BLaER1 (cell line): ENCODE results near the gene UACA.

Experiments used
- H3K27ac ChIP-seq: shearing (Covaris generic); formaldehyde crosslinking; 2 replicates; pipeline ENCODE4 v1.8.1; 2022
- H3K27me3 ChIP-seq: shearing (Covaris generic); formaldehyde crosslinking; 2 replicates; pipeline ENCODE4 v1.8.1; 2022
- H3K36me3 ChIP-seq: shearing (Covaris generic); formaldehyde crosslinking; 2 replicates; pipeline ENCODE4 v1.8.1; 2022
- H3K4me1 ChIP-seq: shearing (Covaris generic); formaldehyde crosslinking; 2 replicates; pipeline ENCODE4 v1.8.1; 2022
- H3K4me2 ChIP-seq: shearing (Covaris generic); formaldehyde crosslinking; 2 replicates; pipeline ENCODE4 v1.8.1; 2022
- H3K4me3 ChIP-seq: shearing (Covaris generic); formaldehyde crosslinking; 2 replicates; pipeline ENCODE4 v1.8.1; 2022
- H3K9ac ChIP-seq: shearing (Covaris generic); formaldehyde crosslinking; 2 replicates; pipeline ENCODE4 v1.8.1; 2022
- H3K9me3 ChIP-seq: shearing (Covaris generic); formaldehyde crosslinking; 2 replicates; pipeline ENCODE4 v1.8.1; 2022
- H4K20me1 ChIP-seq: shearing (Covaris generic); formaldehyde crosslinking; 2 replicates; pipeline ENCODE4 v1.8.1; 2022
- Cebpa-rat ChIP-seq: shearing (Covaris generic); IDR thresholded peaks from 2 replicates; pipeline ENCODE4 v1.8.1; 2022

UACA gene

DNA sequence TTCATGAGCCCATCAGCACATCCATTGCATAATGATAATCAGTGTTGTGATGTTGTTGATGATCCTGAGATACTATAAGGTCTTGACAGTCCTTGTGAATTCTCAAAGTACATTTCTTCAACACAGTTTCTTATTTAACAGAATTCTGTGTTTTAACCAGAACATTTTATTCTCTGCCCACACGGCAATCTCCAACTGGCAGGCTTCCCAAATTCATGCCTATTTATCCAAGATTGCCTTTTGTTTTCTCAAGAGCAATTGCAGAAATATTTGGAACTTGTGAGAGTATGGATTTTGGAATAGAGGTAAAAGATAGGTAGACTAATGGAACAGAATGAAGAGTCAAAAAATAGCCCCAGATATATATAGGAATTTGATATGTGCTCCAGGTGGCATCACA, 116.0 kb downstream of the UACA start:
- Histone ChIP-seq H3K4me3 (no peak overlapping the region), H3K4me2 (no peak overlapping the region), H3K4me1 (no peaks in the 10 kb centered on the region), H3K27me3 (no peaks in the 10 kb centered on the region), H3K9me3 (no peaks in the 10 kb centered on the region), H3K36me3 (no peaks in the 10 kb centered on the region), H4K20me1 (no peaks in the 10 kb centered on the region), H3K27ac (no peak overlapping the region), H3K9ac (no peak overlapping the region)
- TF ChIP-seq Cebpa-rat: no peak

DNA sequence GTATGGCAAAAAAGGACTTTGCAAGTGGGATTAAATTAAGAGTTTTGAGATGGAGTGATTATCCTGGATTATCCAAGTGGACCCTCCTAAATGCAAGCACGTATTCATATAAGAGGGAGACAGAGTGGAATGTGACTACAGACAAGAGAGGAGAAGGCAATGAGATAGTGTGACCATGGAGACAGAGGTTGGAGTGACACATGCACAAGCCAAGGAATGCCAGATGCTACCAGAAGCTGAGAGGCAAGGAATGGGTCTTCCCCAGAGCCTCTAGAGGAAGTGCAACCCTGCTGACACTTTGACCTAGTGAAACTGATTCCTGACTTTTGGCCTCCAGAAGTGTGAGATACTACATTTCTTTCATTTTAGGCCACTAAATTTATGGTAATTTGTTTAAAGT, 117.2 kb downstream of the UACA start:
- Histone ChIP-seq H3K27ac (no peak overlapping the region), H3K9ac (no peak overlapping the region), H3K9me3 (no peaks in the 10 kb centered on the region), H3K36me3 (no peaks in the 10 kb centered on the region), H3K4me1 (no peaks in the 10 kb centered on the region), H3K27me3 (no peaks in the 10 kb centered on the region), H3K4me2 (no peak overlapping the region), H3K4me3 (no peak overlapping the region), H4K20me1 (no peaks in the 10 kb centered on the region)
- TF ChIP-seq Cebpa-rat: no peak

DNA sequence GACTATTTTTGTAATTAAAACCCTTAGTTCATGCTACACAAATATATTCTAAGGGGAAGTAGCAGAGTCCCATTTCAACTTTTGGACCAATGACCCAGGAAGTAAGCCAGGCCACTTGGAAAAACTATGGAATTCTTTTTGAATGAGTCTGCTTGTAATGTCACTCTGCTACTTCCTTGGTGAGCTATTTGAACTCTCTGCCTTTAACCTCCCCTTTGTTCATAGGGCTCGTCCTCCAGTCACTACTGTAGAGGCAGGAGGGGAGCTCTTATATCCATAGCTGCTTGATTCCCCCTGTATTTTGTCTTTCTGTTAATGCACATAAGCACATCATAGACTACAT, 119.6 kb downstream of the UACA start:
- Histone ChIP-seq H4K20me1 (no peaks in the 10 kb centered on the region), H3K4me1 (no peaks in the 10 kb centered on the region), H3K9ac (no peak overlapping the region), H3K27ac (no peak overlapping the region), H3K9me3 (no peaks in the 10 kb centered on the region), H3K36me3 (no peaks in the 10 kb centered on the region), H3K27me3 (no peaks in the 10 kb centered on the region), H3K4me2 (no peak overlapping the region), H3K4me3 (no peak overlapping the region)
- no peak for TF ChIP-seq Cebpa-rat

DNA sequence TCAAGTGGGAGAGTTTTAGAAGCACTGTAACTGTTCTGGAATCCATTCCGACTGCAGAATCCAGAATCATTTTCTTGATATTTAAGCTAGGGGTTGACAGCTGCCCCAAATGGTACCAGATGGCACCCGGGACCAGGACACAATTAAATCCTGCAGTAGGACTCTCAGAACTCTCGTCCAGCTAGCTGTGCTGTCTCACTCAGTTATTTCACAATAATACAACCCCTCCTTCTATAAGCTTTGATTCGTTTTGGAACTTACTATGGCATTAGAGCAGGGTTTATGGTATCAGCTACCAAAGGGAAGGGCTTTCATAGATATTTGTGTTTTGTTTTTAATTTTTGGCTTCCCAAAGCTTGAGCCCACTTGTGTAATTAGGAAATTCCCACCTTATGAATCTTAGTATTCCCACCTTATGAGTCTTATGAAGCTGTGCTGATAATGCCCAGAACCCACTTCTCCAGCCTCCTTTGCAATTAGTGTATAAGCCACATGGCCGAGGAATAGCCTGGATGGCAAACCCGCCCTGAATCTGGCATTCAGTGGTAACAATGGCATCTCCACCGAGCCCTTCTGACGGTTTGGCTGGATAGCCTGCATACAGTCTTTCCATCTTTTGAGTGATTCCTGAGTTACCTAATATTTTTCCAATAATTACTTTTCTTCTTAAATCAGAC, 120.1 kb downstream of the UACA start:
- Histone ChIP-seq H3K9me3 (no peaks in the 10 kb centered on the region), H3K27me3 (no peaks in the 10 kb centered on the region), H4K20me1 (no peaks in the 10 kb centered on the region), H3K9ac (no peak overlapping the region), H3K36me3 (no peaks in the 10 kb centered on the region), H3K4me3 (no peak overlapping the region), H3K27ac (no peak overlapping the region), H3K4me2 (no peak overlapping the region), H3K4me1 (no peaks in the 10 kb centered on the region)
- no peak for TF ChIP-seq Cebpa-rat

DNA sequence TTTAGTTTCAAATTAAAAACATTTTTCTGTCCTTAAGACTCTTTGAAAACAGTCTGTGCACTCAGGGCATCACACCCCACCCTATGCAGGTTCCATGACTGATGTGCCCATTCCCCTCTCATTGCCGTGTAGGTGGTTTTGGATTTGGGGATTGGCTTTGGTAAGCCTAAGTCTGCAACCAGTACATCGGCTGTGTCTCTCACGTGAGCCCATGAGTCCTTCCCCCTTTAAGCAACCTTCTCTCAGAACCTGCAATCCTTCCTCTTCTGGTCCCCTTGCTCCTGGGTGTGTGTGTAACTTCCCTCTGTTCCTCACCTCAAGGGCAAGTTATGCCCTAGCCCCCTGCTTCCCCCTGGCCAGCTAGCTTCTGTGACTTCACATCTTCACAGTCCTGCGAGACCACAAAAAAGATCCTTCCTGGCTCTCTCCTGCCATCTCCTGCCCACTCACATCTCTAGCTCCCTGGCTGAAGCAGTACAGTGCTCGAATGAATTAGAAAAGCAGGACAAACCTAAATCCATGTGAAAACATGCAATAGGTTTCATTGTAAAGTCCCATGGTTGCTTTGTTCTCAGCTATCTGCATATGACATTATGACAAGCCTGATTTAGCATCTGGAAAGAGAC, 126.7 kb downstream of the UACA start:
- Histone ChIP-seq H3K4me2 (no peak overlapping the region), H3K27ac (no peak overlapping the region), H3K9ac (no peak overlapping the region), H3K36me3 (no peaks in the 10 kb centered on the region), H3K4me3 (no peak overlapping the region), H3K9me3 (no peaks in the 10 kb centered on the region), H3K27me3 (no peaks in the 10 kb centered on the region), H4K20me1 (no peaks in the 10 kb centered on the region), H3K4me1 (peaks cover 15% of the 10 kb centered on the region)
- TF ChIP-seq Cebpa-rat: no peak

DNA sequence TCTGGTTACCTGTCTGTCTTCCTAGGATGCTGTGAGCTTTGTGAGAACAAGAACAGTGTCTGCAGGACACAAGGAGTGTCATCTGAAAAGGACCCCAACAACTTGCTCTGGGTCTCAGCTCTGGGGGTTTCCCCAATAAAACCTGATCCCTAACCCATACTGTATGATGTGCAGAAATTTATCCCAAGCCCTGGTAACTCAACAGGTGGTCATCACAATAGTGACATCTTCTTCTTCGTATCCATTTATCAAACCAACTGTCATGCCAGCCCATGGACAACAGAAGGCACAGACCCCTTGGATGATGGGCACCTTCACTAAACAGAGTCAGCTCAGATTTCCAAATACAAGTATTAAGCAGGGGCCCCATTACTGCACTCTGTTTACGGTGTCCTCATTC, 127.5 kb downstream of the UACA start:
- no peak for TF ChIP-seq Cebpa-rat
- Histone ChIP-seq H3K9me3 (no peaks in the 10 kb centered on the region), H3K36me3 (no peaks in the 10 kb centered on the region), H3K27me3 (no peaks in the 10 kb centered on the region), H4K20me1 (no peaks in the 10 kb centered on the region), H3K4me2 (no peak overlapping the region), H3K9ac (no peak overlapping the region), H3K4me3 (no peak overlapping the region), H3K4me1 (peaks cover 17% of the 10 kb centered on the region), H3K27ac (no peak overlapping the region)

DNA sequence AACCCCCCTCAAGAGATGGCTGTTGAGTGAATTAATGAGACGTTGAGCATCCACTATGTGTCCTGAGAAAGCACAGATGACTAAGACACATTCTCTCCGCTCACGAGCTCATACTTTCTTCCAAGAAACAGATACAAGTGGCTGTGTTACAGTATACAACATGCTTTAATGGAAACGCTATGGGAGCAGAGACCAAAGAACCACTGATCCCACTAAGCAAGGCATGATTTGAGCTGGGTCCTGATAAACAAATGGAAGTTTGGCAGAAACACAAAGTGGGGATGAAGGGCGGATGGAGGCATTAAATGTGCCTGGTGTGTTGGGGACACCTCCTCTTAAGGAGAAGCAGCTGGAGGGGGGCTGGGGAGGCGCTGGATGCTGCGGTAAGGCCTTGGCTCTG, 129.4 kb downstream of the UACA start:
- H3K4me2 ChIP-seq: no peak overlapping the region
- TF ChIP-seq Cebpa-rat: no peak
- no peaks in the 10 kb centered on the region for H4K20me1 ChIP-seq

DNA sequence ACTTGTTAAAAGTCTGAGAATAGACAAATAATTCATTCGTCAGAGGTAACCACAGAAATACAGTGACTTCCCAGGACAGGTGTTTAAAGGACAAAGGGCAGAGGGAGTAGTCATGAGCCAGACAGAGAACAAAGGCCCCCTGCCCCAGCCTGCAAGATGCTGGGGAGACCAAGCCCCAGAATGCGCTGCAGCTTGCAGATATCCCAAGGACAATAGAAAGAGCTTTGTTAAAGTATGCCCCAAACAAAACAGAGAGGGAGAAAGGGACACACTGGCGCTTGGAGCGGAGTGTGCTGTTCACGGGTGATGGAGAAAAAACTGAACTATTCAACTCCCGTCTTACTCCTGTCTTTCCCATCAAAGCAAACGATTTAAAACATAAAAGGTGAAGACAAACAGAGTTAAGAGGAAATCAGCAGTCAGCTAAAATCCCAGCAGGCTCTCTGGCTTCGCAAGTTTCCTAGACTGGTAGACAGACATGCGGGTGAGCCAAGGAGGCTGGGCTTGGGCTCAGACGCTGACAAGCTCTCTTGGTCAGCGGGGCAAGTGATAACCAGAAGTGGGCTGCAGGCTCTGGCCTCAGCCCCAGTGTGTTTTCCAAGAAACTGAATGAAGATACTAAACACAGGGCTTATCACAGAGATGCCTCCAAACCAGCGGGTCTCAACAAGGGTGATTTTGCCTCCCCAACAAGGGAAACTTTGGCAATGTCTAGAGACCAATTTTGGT, 130.1 kb downstream of the UACA start:
- no peaks in the 10 kb centered on the region; the same call in 1 of the 2 replicates for H3K27me3 ChIP-seq
- H3K36me3 ChIP-seq: no peaks in the 10 kb centered on the region
- no peak overlapping the region for H3K4me2 ChIP-seq
- no peak overlapping the region for H3K4me3 ChIP-seq
- no peaks in the 10 kb centered on the region for H4K20me1 ChIP-seq
- no peak overlapping the region for H3K27ac ChIP-seq
- TF ChIP-seq Cebpa-rat: no peak
- H3K4me1 ChIP-seq: peaks cover 21% of the 10 kb centered on the region
- H3K9ac ChIP-seq: no peak overlapping the region
- no peaks in the 10 kb centered on the region for H3K9me3 ChIP-seq

More for the DNA sequence above, 129.4 kb downstream of the UACA start:
- Histone ChIP-seq H3K36me3 (no peaks in the 10 kb centered on the region), H3K9me3 (no peaks in the 10 kb centered on the region), H3K9ac (no peak overlapping the region), H3K4me1 (peaks cover 17% of the 10 kb centered on the region), H3K27ac (no peak overlapping the region), H3K4me3 (no peak overlapping the region), H3K27me3 (no peaks in the 10 kb centered on the region)

DNA sequence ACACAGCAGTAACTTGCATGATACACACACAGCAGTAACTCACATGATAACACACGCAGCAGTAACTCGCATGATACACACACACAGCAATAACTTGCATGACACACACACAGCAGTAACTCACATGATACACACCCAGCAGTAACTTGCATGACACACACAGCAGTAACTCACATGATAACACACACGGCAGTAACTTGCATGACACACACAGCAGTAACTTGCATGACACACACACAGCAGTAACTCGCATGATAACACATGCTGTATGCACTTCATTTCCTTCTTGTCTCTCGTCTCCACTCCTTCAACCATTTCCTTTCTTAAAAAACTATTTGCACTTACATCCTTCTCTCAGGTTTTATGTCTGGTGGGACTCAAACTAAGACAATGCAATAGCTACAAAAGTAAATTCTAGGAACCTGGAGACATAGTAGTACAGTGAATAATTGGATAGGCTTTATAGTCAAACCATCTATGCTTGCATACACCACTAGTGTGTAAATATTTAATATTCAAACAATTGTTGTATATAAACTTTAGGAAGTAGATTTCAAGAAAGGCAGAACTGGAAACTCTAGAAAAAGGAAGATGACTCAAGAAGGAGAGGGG, 130.8 kb downstream of the UACA start:
- no peaks in the 10 kb centered on the region for H4K20me1 ChIP-seq
- no peak for TF ChIP-seq Cebpa-rat
- no peaks in the 10 kb centered on the region for H3K36me3 ChIP-seq
- H3K9me3 ChIP-seq: no peaks in the 10 kb centered on the region
- H3K27ac ChIP-seq: no peak overlapping the region
- H3K9ac ChIP-seq: no peak overlapping the region
- no peaks in the 10 kb centered on the region; the same call in 1 of the 2 replicates for H3K27me3 ChIP-seq
- H3K4me2 ChIP-seq: no peak overlapping the region
- peaks cover 28% of the 10 kb centered on the region for H3K4me1 ChIP-seq
- no peak overlapping the region for H3K4me3 ChIP-seq

DNA sequence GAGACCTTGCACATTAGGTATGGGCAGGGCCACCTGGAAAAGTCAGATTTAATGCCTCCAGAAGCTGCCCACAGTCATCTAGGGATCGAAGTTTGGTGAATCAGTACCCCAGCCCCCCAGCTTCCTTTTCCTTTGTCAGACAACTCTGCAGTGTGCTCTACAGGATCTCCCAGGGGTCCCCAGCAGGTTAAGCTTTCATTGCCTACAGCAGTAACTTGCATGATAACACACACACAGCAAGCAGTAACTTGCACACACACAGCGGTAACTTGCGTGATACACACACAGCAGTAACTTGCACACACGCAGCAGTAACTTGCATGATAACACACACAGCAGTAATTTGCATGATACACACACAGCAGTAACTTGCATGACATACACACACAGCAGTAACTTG, 131.3 kb downstream of the UACA start:
- Histone ChIP-seq H3K4me2 (peak overlapping the region; percentile 29; the same call in 1 of the 2 replicates), H3K4me3 (no peak overlapping the region), H3K27ac (no peak overlapping the region), H3K9me3 (no peaks in the 10 kb centered on the region), H3K4me1 (peaks cover 29% of the 10 kb centered on the region), H3K9ac (no peak overlapping the region), H4K20me1 (no peaks in the 10 kb centered on the region), H3K27me3 (no peaks in the 10 kb centered on the region; the same call in 1 of the 2 replicates), H3K36me3 (no peaks in the 10 kb centered on the region)
- no peak for TF ChIP-seq Cebpa-rat
